Duodenal mucosa (tissue), 2 donors: ENCODE results near the gene SAMD4A.

Experiments used
- H3K27ac ChIP-seq: one replicate; pipeline ENCODE4 v1.7.0; 2013; ENCODE audit warnings: low read depth, low read length
- H3K27me3 ChIP-seq, 2 donors: one replicate each; pipeline ENCODE4 v1.7.0; 2013; ENCODE audit warnings: low read length in 2 of 2, control low read depth in 1 of 2; ENCODE audit not compliant: insufficient read depth in 2 of 2, control insufficient read depth in 1 of 2
- H3K36me3 ChIP-seq, 2 donors: one replicate each; pipeline ENCODE4 v1.7.0; 2013; ENCODE audit warnings: low read length in 2 of 2, control low read depth in 1 of 2; ENCODE audit not compliant: insufficient read depth in 2 of 2, control insufficient read depth in 1 of 2
- H3K4me1 ChIP-seq, 2 donors: one replicate each; pipeline ENCODE4 v1.7.0; 2013; ENCODE audit warnings: low read length in 2 of 2, control low read depth in 1 of 2; ENCODE audit not compliant: insufficient read depth in 2 of 2, control insufficient read depth in 1 of 2
- H3K4me3 ChIP-seq, 2 donors: one replicate each; pipeline ENCODE4 v1.7.0; 2013; ENCODE audit warnings: low read length in 2 of 2, low read depth in 1 of 2
- H3K9ac ChIP-seq, 2 donors: one replicate each; pipeline ENCODE4 v1.7.0; 2013; ENCODE audit warnings: low read length in 2 of 2, low read depth in 1 of 2
- H3K9me3 ChIP-seq, 2 donors: one replicate each; pipeline ENCODE4 v1.7.0; 2013; ENCODE audit warnings: low read length in 2 of 2, control low read depth in 1 of 2; ENCODE audit not compliant: control insufficient read depth in 1 of 2

The SAMD4A gene

DNA sequence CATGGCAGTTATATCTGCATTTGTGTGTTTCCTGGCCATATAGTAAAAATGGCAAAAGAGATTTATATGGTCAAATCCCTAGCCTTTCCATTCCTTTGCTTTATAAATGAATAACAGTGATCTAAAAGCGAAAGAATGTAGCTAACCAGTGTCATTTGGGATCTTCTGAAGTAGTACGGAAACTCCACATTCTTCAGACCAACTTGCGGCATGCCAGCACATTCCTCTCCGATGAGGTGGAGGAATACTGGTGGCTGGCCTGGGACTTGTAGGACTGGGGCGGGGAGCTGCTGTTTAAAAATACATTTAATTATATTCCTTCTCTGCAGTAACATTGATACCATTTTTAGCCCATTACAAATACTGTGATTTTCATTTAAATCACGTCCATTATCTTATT, 85.3 kb downstream of the SAMD4A start:
- H3K36me3 ChIP-seq: no peaks in the 10 kb centered on the region
- H3K4me1 ChIP-seq: peaks cover 0 to 14% of the 10 kb centered on the region in 2 donors
- H3K27ac ChIP-seq: peak overlapping the region; percentile 77
- H3K4me3 ChIP-seq: no peak overlapping the region
- no peaks in the 10 kb centered on the region for H3K27me3 ChIP-seq
- no peaks in the 10 kb centered on the region for H3K9me3 ChIP-seq
- peak overlapping the region in 1 of 2 donors; percentile 3 for H3K9ac ChIP-seq

DNA sequence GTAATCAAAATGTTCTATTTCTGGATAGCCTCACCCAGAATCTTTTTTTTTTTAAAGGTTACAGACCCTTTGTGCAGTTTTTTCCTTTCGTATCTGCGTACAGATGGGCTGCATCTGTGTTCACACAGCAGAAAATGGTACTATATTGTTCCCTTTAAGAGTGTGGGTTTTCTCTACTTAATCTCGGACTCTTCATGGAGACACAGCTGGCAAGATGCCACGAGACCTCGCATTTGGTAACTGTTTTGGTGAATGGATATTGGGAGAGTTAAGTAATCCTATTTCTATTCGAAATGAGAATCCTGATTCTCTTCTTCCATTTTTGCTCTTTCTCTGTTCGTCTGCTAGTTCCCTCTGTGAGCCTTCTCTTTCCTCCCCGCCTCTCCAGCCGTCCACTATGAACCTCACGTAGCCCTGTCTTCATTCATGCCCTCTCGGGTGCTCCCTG, 85.7 kb downstream of the SAMD4A start:
- H3K9ac ChIP-seq: peak overlapping the region in 1 of 2 donors; percentile 3
- H3K4me1 ChIP-seq: peaks cover 0 to 14% of the 10 kb centered on the region in 2 donors
- H3K27ac ChIP-seq: peak overlapping the region; percentile 59

DNA sequence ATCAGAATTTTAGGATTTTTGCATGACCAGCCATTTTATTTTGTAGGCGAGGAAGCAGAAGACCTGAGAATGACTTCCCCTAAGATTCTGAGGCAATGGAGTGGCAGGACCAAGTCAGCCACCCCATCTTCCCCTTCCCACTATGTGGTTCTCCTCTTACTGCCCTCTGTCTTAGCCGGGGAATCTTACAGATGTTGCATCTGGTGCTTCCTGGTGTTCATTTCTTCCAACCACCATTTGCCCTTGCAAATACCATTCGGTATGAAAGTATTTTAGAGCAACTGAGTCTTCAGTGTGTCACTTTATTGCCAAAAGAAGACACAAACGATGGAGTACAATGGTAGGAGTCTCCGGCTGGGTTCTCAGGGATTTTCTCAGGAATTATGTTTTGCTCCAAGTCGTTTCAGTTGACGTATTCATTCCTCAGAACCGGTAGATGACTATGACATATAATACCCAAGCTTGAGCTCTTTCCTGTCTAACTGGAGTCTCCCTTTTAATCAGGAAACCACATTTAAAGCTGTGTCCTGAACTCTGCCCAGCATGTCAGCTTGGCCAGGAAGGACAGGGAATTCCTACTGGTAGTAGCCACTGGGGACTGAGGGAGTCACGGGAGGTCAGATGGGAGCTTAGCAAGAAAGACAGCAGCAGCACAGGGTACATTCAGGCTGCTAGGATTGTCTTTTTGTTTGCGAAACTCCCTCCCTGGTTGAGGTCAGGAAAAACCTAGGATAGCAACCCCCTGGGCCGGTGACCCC, 87.0 kb downstream of the SAMD4A start:
- Histone ChIP-seq H3K9ac (peak overlapping the region in 1 of 2 donors; percentile 7), H3K4me1 (peaks cover 0 to 14% of the 10 kb centered on the region in 2 donors), H3K27ac (peak overlapping the region; percentile 63), H3K4me3 (no peak overlapping the region), H3K9me3 (no peaks in the 10 kb centered on the region), H3K36me3 (no peaks in the 10 kb centered on the region), H3K27me3 (no peaks in the 10 kb centered on the region)

More for the DNA sequence above, 85.7 kb downstream of the SAMD4A start:
- H3K36me3 ChIP-seq: no peaks in the 10 kb centered on the region
- H3K9me3 ChIP-seq: no peaks in the 10 kb centered on the region
- H3K27me3 ChIP-seq: no peaks in the 10 kb centered on the region
- H3K4me3 ChIP-seq: peak overlapping the region; percentile 4 to 19

DNA sequence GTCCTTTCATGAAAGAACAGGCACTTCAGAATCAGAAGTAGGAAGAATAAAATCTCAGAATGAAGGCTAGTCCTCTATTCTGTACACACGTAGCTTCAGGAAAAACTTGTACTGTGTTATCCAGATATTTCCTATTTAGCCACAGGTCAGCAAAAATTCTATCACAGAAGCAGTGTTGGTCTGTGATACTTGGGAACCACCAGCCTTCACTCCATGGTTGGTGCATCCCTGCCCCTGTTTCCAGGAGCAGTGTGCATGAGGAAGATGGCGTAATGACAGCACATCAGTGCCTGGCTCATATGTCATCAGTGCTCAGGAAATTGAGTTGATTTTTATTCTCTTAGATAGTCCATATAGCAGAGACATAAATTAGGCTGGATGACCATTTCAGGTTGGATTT, 87.7 kb downstream of the SAMD4A start:
- Histone ChIP-seq H3K9me3 (no peaks in the 10 kb centered on the region), H3K4me3 (no peak overlapping the region), H3K36me3 (no peaks in the 10 kb centered on the region), H3K27ac (no peak overlapping the region), H3K4me1 (peaks cover 0 to 14% of the 10 kb centered on the region in 2 donors), H3K27me3 (no peaks in the 10 kb centered on the region), H3K9ac (no peak overlapping the region)

DNA sequence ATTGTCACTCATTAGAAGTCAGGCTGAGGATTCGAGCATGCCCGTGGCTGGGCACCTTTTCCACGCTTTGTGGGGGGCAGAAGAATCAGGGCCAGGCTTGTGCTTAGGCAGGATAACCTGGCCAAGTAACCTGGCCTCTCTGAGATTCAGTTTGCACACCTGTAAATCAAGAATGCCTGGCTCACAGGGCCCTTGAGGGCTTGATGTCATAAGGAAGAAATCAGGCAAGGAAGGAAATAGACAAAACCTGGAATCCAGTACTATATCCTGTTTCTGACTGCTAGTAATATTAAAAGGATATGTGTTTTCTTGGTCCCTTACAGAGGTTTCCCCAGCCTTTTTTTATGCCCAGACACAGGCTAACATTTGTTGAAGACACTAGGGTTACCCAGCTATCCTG, 91.9 kb downstream of the SAMD4A start:
- Histone ChIP-seq H3K9ac (no peak overlapping the region), H3K36me3 (no peaks in the 10 kb centered on the region), H3K4me1 (no peaks in the 10 kb centered on the region), H3K4me3 (no peak overlapping the region), H3K27me3 (no peaks in the 10 kb centered on the region), H3K27ac (no peak overlapping the region), H3K9me3 (no peaks in the 10 kb centered on the region)

DNA sequence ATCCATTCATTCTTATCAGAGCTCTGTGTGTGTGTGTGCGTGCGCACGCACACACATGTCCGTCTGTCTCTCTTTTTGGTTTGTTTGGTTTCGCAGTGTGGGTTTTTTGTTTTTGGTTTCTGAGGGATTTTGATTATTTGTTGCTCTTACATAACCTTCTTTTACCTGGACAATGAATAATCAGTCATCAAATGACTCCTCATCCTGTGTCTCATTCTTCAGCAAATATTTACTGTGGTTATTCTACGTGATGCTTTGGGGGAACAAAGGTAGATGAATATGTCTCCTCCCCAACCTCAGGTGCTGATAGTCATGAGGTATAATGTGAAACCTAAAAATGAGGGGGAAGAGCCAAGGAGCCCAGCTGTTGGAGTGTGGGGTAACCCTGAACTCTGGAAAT, 92.4 kb downstream of the SAMD4A start:
- Histone ChIP-seq H3K4me3 (no peak overlapping the region), H3K4me1 (no peaks in the 10 kb centered on the region), H3K27ac (no peak overlapping the region), H3K36me3 (no peaks in the 10 kb centered on the region), H3K9ac (no peak overlapping the region), H3K9me3 (no peaks in the 10 kb centered on the region), H3K27me3 (no peaks in the 10 kb centered on the region)

DNA sequence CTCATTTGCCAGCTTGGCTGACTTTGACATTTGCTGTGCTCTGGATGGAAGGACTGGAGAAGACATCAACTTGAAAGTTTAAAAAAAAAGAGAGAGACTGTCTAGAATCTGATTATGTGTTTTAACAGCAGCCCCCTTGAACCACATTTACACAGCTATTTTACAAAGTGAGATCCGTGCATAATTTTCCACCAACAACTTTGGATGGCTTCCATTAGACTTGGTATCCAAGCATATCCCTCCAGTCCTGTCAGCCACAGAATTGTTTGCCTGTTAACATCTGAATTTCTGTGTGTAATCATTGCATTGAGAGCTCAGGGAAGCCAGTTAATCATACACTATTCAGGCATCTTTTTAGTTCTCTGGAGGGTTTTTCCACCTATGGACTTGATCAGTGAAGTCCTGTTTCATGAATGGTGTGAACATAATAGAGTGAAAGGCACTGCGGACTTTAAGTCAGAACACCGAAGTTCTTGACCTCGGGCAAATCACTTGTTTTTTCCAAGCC, 93.7 kb downstream of the SAMD4A start:
- no peak overlapping the region for H3K4me3 ChIP-seq
- H3K4me1 ChIP-seq: no peaks in the 10 kb centered on the region
- no peak overlapping the region for H3K27ac ChIP-seq
- no peaks in the 10 kb centered on the region for H3K36me3 ChIP-seq
- H3K9me3 ChIP-seq: no peaks in the 10 kb centered on the region
- H3K27me3 ChIP-seq: no peaks in the 10 kb centered on the region
- no peak overlapping the region for H3K9ac ChIP-seq

DNA sequence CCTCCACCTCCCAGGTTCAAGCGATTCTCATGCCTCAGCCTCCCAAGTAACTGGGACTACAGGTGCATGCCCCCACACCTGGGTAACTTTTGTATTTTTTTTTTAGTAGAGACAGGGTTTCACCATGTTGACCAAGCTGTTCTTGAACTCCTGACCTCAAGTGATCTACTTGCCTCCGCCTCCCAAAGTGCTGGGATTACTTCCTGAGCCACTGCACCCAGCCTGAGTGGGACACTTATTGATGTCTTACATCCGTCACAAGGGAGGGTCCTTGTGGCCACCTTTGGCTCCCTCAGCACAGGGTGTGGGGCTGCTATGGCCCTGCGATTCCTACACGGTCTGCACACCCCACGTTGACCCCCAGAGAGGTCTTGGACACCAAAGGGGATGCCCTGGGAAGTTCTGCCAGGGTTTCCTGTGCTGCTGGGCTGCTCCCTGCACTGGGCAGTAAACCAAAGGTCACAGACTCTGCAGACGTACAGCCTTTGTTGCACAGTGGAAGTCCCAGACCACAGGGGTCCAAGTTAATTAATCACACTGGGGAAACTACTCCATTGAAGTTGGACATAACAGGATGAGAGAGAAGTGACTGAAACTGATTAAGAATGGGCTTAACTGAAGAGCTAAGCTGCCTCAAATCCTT, 95.7 kb downstream of the SAMD4A start:
- H3K4me3 ChIP-seq: no peak overlapping the region
- H3K36me3 ChIP-seq: no peaks in the 10 kb centered on the region
- H3K4me1 ChIP-seq: no peaks in the 10 kb centered on the region
- H3K9me3 ChIP-seq: no peaks in the 10 kb centered on the region
- H3K9ac ChIP-seq: no peak overlapping the region
- H3K27ac ChIP-seq: no peak overlapping the region
- no peaks in the 10 kb centered on the region for H3K27me3 ChIP-seq

DNA sequence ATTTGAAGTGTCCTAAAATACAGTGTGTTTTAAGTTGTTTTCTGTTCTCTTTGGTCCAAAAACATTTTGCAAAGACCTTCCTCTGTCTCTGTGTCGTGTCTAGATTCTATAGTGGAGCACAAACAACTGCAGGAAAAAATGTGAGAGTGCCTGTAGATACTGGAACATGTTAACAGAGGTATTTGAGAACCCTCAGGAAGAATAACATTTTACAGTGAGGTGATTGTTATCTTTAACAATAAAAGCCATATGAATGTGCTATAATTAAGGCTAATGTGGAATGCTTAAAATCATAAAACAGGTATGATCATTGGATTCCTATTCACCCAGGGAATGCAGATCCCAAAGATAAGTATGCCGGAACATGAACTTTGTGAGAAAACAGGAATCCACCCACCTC, 98.0 kb downstream of the SAMD4A start:
- Histone ChIP-seq H3K9me3 (no peaks in the 10 kb centered on the region), H3K36me3 (no peaks in the 10 kb centered on the region), H3K4me3 (no peak overlapping the region), H3K27ac (no peak overlapping the region), H3K27me3 (no peaks in the 10 kb centered on the region), H3K4me1 (no peaks in the 10 kb centered on the region), H3K9ac (no peak overlapping the region)

DNA sequence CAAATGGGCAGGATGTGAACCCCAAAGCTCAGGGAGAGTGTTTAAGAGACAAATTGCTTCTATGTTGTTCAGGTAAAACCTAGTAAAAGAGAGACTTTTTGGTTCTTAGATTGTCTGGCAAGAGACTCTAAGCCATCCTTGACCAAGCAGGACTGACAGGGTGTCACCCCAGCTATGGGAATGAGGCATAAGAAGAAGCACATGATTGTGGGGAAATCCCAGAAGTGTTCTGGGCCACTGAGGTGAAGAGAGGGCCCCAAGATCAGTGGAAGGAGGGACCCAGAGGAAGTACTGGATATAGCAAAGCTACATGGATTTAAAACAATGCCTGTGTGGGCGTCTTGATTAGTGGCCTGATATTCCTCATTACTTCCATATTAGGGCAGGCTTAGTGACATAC, 99.0 kb downstream of the SAMD4A start:
- Histone ChIP-seq H3K27me3 (no peaks in the 10 kb centered on the region), H3K9ac (no peak overlapping the region), H3K4me3 (no peak overlapping the region), H3K9me3 (no peaks in the 10 kb centered on the region), H3K36me3 (no peaks in the 10 kb centered on the region), H3K27ac (no peak overlapping the region), H3K4me1 (no peaks in the 10 kb centered on the region)
